GM23248 (cell line): ENCODE data around the gene VAMP5. TPM values are rescaled to one million over a fixed set of nuclear protein-coding genes. Genes with fewer than 3 reads are reported as not detected.
A peak's percentile ranks its signal among the peaks of the same experiment; 100 is the strongest.
"Not testable (repeated sequence)": the region's sequence is repeated elsewhere in the genome, so short reads cannot be mapped to it uniquely, and the experiment has no call there.

Experiments
- DNase-seq: peaks from one replicate; pipeline ENCODE4 v3.0.0-alpha.2; 2015
- H2AFZ ChIP-seq: fragments of 200-600 bp; sonication (generic); 2 replicates; pipeline ENCODE4 v1.6.1; 2016; ENCODE audit warnings: antibody characterized with exemption
- H3F3A ChIP-seq: fragments of 200-600 bp; sonication (generic); 2 replicates; pipeline ENCODE4 v1.6.1; 2016; ENCODE audit warnings: mild to moderate bottlenecking, antibody characterized with exemption, mixed run types; ENCODE audit not compliant: insufficient read depth
- H3K27ac ChIP-seq: fragments of 200-600 bp; sonication (generic); 2 replicates; pipeline ENCODE4 v1.5.1; 2016; ENCODE audit warnings: mild to moderate bottlenecking
- H3K27me3 ChIP-seq: fragments of 200-600 bp; sonication (generic); replicated peaks from 2 replicates; pipeline ENCODE4 v1.6.1; 2016; ENCODE audit warnings: mild to moderate bottlenecking; ENCODE audit not compliant: insufficient read depth
- H3K36me3 ChIP-seq: fragments of 200-600 bp; sonication (generic); 2 replicates; pipeline ENCODE4 v1.6.1; 2016; ENCODE audit warnings: low read depth, mild to moderate bottlenecking
- H3K4me1 ChIP-seq: fragments of 200-600 bp; sonication (generic); 2 replicates; pipeline ENCODE4 v1.6.1; 2016; ENCODE audit warnings: mild to moderate bottlenecking; ENCODE audit not compliant: insufficient read depth
- H3K4me2 ChIP-seq: fragments of 200-600 bp; sonication (generic); one replicate; pipeline ENCODE4 v1.6.1; 2016; ENCODE audit warnings: mild to moderate bottlenecking; ENCODE audit not compliant: unreplicated experiment
- H3K4me3 ChIP-seq: fragments of 200-600 bp; sonication (generic); 2 replicates; pipeline ENCODE4 v1.5.1; 2016; ENCODE audit warnings: mild to moderate bottlenecking
- H3K79me2 ChIP-seq: fragments of 200-600 bp; sonication (generic); 2 replicates; pipeline ENCODE4 v1.6.1; 2016; ENCODE audit warnings: mild to moderate bottlenecking; ENCODE audit not compliant: insufficient read depth
- H3K9ac ChIP-seq: fragments of 200-600 bp; sonication (generic); 2 replicates; pipeline ENCODE4 v1.6.1; 2016; ENCODE audit warnings: mild to moderate bottlenecking
- H3K9me2 ChIP-seq: fragments of 200-600 bp; sonication (generic); 2 replicates; pipeline ENCODE4 v1.6.1; 2016; ENCODE audit warnings: mixed run types, mild to moderate bottlenecking, moderate library complexity; ENCODE audit not compliant: insufficient read depth
- H3K9me3 ChIP-seq: fragments of 200-600 bp; sonication (generic); one replicate; pipeline ENCODE4 v1.6.1; 2017; ENCODE audit warnings: low read depth
- H4K20me1 ChIP-seq: fragments of 200-600 bp; sonication (generic); 2 replicates; pipeline ENCODE4 v1.6.0; 2016; ENCODE audit not compliant: insufficient read depth
- EZH2 ChIP-seq: fragments of 200-600 bp; sonication (generic); IDR thresholded peaks from 2 replicates; pipeline ENCODE4 v1.6.1; 2018; ENCODE audit warnings: antibody characterized with exemption, mild to moderate bottlenecking; ENCODE audit not compliant: insufficient read depth, poor library complexity, severe bottlenecking
- EZH2phosphoT487 ChIP-seq: fragments of 200-600 bp; sonication (generic); IDR thresholded peaks from 2 replicates; pipeline ENCODE4 v1.6.1; 2018; ENCODE audit warnings: antibody characterized with exemption, moderate library complexity, mild to moderate bottlenecking, low read depth; ENCODE audit not compliant: insufficient read depth
- WGBS, 2 experiments: methylation state at CpG; one replicate each; pipeline ENCODE4 v1.1.6; 2015 to 2017; ENCODE audit warnings: low lambda C conversion rate in 2 of 2, low coverage in 1 of 2; ENCODE audit errors: missing lambda C conversion rate in 2 of 2; 5-methylcytosine and 5-hydroxymethylcytosine counted together
- in situ Hi-C: fragments of 300-500 bp; cut with MboI; formaldehyde crosslinking; loops from 2 replicates; pipeline ENCODE4 v1.15.0; 2020
- polyA plus RNA-seq: library from polyadenylated mRNA; unstranded; fragments of >200 nt; fragmentation: Nextera tagmentation; extraction: Ambion mirVana; gene quantifications from 2 replicates; pipeline ENCODE4 v1.2.1, GENCODE V29; 2016
- total RNA-seq: library from RNA; depleted of rRNA; stranded (reverse); fragments of >200 nt; shearing (Covaris generic); gene quantifications from 2 replicates; pipeline ENCODE4 v1.2.3, GENCODE V29; 2014

Gene VAMP5
- total and polyA plus RNA-seq, 2 experiments from 2014 or later, result 59.0 to 289 TPM

GRCh38 chr2:85589982-85590791 is 6.0 kb downstream of the VAMP5 start:
- Histone ChIP-seq H3K9ac (peak overlapping the region; percentile 77), H3K36me3 (no peaks in the 10 kb centered on the region), H3K9me3 (no peaks in the 10 kb centered on the region), H3K27ac (peak overlapping the region; percentile 96), H3F3A (peaks cover 50% of the 10 kb centered on the region), H3K79me2 (peaks cover 69% of the 10 kb centered on the region), H2AFZ (peak overlapping the region; percentile 32; the same call in 1 of the 2 replicates), H3K4me1 (peaks cover 52% of the 10 kb centered on the region), H3K9me2 (no peaks in the 10 kb centered on the region), H3K4me3 (peak overlapping the region; percentile 44), H3K27me3 (no peaks in the 10 kb centered on the region), H4K20me1 (no peaks in the 10 kb centered on the region), H3K4me2 (peak overlapping the region; percentile 87)
- TF ChIP-seq EZH2, result no peak
- no peak for TF ChIP-seq EZH2phosphoT487
- 59 to 64% methylated on average over 7 of the region's 7 CpGs for WGBS, 2 experiments
- DNase-seq, result peak; percentile 94
- in situ Hi-C loops, result no loop called here

GRCh38 chr2:85590950-85591349 is 6.7 kb downstream of the VAMP5 start:
- peak overlapping the region; percentile 96 for H3K27ac ChIP-seq
- no peaks in the 10 kb centered on the region for H3K27me3 ChIP-seq
- peaks cover 44% of the 10 kb centered on the region for H3K4me1 ChIP-seq
- peak overlapping the region; percentile 77 for H3K9ac ChIP-seq
- 97 to 100% methylated on average over 2 of the region's 2 CpGs for WGBS, 2 experiments
- H3K4me3 ChIP-seq, result peak overlapping the region; percentile 44
- DNase-seq, result no peak
- no peaks in the 10 kb centered on the region for H3K9me3 ChIP-seq
- TF ChIP-seq EZH2 (no peak), EZH2phosphoT487 (no peak)
- peaks cover 73% of the 10 kb centered on the region for H3K79me2 ChIP-seq
- peak overlapping the region; percentile 87 for H3K4me2 ChIP-seq
- H4K20me1 ChIP-seq, result no peaks in the 10 kb centered on the region
- peak overlapping the region; percentile 32; the same call in 1 of the 2 replicates for H2AFZ ChIP-seq
- no peaks in the 10 kb centered on the region for H3K36me3 ChIP-seq
- in situ Hi-C loops, result no loop called here
- H3F3A ChIP-seq, result peaks cover 44% of the 10 kb centered on the region
- no peaks in the 10 kb centered on the region for H3K9me2 ChIP-seq

GRCh38 chr2:85591563-85591962 is 7.3 kb downstream of the VAMP5 start:
- peak overlapping the region; percentile 77 for H3K9ac ChIP-seq
- H3K4me2 ChIP-seq, result no peak overlapping the region
- no peaks in the 10 kb centered on the region for H3K36me3 ChIP-seq
- no peaks in the 10 kb centered on the region for H3K27me3 ChIP-seq
- DNase-seq, result no peak
- TF ChIP-seq EZH2phosphoT487 (no peak), EZH2 (no peak)
- peaks cover 41% of the 10 kb centered on the region for H3K4me1 ChIP-seq
- 85 to 90% methylated on average over 12 of the region's 12 CpGs for WGBS, 2 experiments
- H3K9me2 ChIP-seq, result no peaks in the 10 kb centered on the region
- H3K27ac ChIP-seq, result peak overlapping the region; percentile 96
- H3K79me2 ChIP-seq, result peaks cover 73% of the 10 kb centered on the region
- in situ Hi-C loops, result no loop called here
- no peaks in the 10 kb centered on the region for H3K9me3 ChIP-seq
- peaks cover 40% of the 10 kb centered on the region for H3F3A ChIP-seq
- H4K20me1 ChIP-seq, result no peaks in the 10 kb centered on the region
- H2AFZ ChIP-seq, result no peak overlapping the region
- no peak overlapping the region for H3K4me3 ChIP-seq

- H3K9me3 ChIP-seq, H3K4me3 ChIP-seq, DNase-seq, H3K36me3 ChIP-seq, H3K9ac ChIP-seq, H3K27me3 ChIP-seq, H3K9me2 ChIP-seq, H4K20me1 ChIP-seq, H2AFZ ChIP-seq, in situ Hi-C loops, H3K4me2 ChIP-seq: not testable (repeated sequence)
- peaks cover 73% of the 10 kb centered on the region for H3K79me2 ChIP-seq
- WGBS, 2 experiments, result 92% methylated on average over 9 of the region's 9 CpGs
- H3K27ac ChIP-seq, result peak overlapping the region; percentile 96; the same call in 1 of the 2 replicates
- peaks cover 47% of the 10 kb centered on the region for H3K4me1 ChIP-seq
- H3F3A ChIP-seq, result peaks cover 40% of the 10 kb centered on the region
Observed at GRCh38 chr2:85592299-85592698, 8.1 kb downstream of the VAMP5 start.
